ENCODE results near the gene GPR3.

GPR3 gene

DNA sequence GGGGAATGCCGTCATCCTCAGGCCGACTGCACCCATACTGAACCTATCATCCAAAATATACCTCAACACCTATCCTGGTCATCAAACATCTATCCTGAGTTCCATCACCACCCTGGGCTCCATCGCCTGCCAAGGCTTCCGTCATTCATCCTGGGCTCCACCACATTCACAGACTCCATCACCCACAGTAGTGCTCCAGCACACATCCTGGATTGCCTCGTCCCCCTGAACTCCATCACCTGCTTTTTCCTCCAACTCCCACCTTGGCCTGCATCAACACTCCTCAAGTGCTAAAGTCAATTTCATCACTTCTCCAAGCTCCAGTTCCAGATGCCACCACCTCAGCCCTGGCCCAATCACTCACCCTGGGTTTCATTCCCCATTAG lies 33.5 kb upstream of the GPR3 start:
- no peak for DNase-seq

DNA sequence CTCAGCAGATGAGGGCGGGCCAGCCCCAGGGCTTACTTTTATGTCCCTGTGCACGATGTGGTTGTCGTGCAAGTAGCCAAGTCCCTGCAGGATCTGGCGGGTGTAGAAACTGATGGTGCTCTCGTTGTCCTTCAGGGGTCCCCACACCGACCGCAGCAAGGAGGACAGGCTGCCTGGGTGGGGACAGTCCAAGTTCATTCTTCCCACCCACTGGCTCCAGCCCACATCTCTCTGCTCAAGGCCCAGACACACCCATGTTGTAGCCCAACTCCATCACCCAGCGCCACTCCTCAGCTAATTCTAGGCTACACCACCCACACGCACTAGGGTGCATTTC lies 32.6 kb upstream of the GPR3 start:
- DNase-seq = no peak

DNA sequence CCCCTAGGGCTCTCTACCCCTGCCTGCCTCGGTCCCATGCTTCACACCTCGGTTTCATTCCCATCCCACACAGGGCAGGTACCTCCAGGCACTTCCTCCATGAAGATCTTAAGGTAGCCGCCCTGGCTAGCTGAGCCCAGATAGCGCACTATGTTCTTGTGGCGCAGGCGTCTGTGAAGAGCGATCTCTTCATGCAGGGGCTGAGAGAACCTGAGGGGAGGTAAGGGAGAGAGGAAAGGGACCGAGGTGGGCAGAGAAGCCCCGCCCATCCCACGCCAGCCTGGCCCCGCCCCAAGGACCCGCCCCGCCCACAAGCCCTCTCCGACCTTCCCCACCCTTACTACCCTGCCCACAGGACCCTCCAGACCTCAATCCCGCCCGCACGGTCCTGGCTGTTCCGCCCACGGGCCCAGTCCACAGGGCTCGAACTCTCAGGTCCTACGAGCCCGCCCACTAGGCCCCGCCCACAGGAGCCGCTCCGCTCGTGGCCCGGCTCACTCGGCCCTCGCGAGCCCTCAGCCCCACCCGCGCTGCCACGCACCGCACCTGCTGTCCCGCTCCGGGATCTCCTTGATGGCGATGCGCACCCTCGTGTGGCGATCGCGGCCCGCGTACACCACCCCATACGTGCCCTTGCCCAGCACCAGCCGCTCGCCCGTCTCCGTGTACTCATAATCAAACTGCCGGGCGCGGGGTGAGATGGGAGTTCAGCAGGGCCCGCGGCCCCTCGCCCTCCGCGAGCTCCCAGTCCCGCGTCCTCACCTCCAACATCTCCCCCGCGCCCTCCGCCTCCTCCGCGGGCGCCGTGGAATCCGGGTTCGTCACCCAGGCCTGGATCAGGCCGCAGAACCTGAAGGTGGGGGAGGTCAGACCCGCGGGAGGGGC lies 32.0 kb upstream of the GPR3 start:
- DNase-seq = no peak

DNA sequence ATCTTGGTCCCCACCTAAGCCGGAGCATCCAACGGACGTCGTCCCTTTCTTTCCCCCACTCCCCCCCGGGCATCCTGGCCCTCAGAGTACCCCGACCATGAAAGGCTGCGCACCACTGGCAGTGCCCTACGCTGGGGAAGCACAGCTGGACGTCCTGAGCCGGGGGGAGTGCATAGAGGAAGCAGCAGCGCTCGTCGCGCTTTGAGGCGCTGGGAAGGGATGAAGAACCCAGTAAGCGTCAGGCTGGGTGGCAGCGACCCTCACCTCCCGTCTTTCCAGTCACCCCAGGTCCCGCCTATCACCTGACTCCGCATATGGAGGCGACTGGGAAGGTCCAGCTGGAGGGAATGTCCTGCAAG lies 31.4 kb upstream of the GPR3 start:
- no peak for DNase-seq

DNA sequence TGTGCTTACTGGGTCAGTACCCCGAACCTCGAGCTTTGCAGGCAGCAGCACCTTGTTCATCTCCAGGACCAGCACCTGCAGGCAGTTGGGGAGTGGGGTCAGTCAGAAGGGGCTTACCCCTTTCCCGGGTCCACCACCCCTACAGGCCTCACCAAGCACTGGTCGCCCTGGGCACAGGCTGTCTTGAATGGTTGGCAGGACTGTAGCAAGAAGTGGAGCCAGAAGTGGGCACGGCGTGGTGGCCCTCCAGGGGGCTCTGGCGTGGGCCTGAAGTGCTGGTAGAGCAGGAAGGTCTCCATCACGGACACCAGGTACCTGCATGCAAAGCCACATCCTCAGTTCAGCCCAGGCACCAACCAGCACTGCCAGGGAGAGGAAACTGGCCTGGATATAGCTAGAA lies 30.9 kb upstream of the GPR3 start:
- DNase-seq = no peak

DNA sequence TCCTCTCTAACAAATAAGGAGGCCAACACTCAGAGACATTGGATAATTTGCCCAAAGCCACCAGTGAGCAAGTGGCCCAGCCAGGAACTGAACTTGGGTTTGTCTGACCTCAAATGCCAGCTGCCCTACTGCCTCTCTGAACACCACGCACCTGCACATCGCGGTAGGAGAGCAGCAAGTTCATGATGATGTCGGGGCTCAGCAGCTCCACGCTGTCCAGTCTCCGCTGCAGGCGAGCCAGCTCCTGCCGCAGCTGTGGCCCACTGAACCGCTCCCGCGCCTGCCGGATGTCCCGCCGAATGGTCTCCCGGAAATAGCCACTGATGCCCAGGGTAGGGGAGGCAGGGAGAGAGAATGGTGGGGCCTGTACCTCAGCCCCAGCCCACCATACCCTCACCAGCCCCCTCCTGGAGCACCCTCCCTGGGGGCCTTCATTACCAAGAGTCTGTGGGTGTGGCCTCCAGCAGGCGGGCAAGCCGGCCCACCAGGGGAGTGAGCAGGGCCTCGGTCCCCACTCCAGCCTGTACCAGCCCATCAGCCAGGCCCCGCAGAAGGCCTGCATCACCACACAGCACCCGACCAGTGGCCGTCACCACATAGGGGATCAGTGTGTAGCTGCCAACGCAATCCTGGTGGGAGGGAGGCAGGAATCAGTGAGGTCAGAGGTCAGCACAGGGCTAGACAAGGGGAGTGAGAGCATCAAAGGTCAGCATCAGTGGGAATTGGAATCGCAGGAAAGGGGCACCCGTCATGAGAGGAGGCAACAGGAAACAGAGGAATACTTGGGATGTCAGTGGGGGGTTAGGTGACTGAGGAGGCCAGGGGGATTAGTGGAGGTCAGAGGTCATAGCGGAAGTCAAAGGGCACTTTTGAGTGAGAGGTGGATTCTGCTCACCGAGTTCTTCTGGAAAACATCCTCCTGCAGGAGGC lies 28.4 kb upstream of the GPR3 start:
- no peak for DNase-seq

DNA sequence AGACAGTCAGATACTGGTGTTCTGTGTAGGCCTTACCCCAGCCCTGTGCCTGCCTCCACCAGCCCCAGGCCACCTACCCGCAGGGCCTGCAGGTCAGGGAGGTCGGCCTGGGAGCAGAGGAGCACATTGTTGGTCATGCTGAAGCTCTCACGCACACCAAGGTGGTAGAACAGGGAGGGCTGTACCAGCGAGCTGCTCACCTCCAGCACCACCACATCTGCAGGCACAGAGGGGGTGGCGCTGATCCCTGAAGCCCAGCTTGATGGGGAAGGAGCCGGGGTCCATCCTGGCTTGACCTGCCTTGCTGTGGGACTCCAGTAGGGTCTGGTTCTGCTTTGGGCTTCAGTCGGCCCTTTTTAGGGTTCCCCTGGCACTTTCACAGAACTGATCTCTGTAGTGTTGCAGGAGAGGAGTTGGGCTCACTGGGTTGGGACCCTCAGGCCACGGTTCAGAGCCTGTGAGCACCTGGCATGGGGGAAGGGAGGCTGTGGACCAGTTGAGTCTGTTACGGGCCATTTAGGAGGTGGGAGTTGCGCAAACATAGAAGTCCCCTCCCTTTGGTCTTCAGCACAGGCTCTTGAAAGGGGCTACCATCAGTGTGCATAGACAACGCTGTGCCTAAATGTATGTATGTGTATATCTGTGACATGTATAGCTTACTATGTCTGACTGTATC lies 27.6 kb upstream of the GPR3 start:
- DNase-seq = no peak

DNA sequence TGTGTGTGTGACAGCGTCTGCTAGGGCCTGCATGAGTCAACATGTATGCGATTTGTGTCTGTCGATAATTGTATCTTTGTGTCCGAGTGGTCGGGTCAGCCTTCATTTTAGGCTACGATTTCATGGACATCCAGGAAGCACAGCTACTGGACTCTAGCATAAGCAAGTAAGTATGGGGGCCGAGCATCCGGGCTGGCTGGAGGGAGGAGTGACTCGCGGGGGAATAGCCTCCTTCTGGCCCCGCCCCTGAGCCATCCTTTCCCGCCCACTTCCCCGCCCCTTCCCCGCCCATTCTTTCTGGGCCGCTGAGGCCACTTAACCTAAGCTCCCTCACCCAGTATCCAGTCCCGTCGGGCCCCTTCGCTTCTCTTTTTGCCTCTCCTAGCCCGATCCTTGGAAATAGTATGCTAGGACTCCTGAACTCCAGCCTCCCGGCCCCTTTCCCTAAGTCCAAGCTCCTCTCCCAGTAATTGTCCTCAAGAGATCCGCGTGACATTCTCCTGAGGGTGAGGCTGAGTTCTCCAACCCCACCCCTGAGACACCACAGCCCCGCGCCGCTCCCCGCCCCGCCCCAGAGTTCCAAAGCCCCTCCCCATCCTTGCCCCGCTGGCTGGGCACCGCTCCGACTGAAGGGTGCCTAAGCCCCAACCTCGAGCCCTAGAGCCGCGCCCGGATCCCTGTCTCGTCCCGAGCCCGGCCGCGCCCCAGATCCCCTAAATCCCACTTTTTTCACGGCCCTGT lies 26.9 kb upstream of the GPR3 start:
- DNase-seq = peak; percentile 48

DNA sequence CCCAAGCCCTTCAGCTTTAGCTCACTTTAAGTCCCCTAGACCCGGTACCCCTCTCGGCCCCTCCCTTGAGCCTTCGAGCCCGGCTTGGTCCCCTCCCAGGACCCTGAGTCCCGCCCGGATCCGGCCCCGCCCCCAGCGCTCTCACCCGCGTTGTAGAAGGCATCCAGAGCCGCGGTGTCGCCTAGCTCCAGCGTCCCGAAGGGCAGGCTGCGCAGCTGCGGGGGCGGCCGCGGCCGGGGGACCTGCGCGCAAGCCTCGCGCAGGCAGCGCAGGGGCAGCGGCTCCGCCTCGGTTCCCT lies 26.4 kb upstream of the GPR3 start:
- DNase-seq = no peak

DNA sequence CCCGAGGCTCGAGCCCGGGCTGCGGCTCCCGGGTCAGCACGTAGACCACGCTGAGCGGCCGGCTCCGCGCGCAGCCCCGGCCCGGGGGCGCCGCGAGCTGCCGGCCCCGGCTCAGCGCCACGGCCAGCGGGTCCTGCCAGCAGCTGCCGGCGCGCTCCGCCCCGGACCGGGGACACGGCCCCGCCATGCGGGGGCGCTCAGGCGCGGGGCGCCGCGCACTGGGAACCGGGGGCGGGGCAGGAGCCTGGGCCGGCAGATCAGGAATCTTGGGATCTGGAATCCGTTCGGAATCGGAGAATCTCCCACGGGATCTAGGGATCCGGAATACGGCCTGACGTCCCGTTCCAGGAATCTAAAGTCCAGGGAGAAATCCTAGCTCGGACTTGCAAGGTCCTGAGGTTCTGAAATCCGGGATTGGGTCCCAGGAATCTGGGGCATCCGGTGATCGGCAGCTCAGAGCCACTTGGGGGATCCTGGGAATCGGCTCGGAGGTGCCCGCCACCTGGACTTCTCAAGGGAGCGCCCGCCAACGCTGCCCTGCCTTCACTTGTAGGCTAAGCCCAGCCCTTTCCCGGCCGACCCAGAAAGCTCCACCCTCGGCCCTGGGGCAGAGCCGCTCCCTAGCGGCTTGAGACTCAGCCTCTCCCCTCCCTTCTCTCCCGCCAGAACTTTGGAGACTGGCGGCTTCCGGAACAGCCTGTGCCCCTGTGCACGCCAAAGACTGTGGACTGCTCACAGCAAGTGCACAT lies 25.8 kb upstream of the GPR3 start, which contains the start of gene MAP3K6:
TSS of gene MAP3K6 (minus strand) at position 551 of the 749 bp plus-strand sequence. CDS start at position 187, 364 bp downstream.
- DNase-seq = peak; percentile 36

DNA sequence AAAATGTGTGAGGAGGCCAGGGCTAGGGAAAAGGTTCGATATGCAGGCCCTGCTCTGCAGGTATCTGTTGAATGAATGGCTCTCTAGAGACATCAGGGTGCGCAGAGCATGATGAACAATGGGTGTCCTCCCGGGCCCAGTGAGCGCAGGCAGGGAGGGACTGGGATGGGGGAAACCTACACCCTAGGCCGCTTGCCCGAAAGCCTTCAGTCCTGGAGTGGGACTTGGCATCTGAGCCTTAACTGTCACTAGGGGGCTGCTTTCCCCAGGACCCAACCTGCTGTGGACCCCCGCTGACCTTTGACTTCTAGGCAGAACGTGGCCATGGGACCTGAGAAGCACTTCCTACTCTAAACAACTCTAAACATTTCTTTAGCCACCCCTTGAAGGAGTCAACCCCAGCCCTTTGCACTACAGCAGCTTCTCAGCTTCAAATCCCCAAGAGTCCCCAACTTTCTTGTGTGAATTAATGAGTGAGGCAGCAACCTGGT lies 25.2 kb upstream of the GPR3 start:
- DNase-seq = no peak

DNA sequence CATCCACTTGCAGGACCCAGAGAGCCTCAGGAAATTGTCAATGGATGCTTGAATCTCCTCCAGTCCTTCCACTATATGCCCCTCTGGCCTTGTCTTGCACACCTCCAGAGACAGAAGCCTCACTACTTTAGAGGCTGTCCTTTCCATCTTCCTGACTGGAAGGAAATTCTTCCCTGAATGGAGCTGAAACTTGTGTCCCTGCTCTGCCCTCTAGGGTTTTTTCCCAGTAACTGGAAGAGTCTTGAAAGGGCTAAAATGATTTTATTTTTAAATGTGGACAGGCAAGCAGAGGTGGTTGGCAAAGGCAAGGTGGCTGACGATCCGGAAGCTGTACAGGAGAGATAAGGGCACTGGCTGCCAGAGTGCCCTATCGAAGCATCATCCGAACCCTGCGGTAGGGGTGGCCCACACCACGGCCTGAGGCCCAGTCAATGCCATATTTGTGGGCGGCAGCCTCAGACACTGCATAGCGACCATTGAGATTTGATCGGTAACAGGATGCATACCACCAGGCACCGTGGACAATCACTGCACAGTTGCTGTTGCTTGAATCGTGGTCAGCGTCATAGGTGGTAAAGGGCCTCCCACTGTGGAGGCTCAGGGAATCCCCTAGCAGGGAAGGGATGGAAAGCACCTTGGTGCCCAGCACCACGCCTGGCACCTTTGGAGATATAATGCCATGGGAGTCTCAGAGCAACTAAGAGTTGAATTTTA lies 23.4 kb upstream of the GPR3 start:
- DNase-seq = no peak

DNA sequence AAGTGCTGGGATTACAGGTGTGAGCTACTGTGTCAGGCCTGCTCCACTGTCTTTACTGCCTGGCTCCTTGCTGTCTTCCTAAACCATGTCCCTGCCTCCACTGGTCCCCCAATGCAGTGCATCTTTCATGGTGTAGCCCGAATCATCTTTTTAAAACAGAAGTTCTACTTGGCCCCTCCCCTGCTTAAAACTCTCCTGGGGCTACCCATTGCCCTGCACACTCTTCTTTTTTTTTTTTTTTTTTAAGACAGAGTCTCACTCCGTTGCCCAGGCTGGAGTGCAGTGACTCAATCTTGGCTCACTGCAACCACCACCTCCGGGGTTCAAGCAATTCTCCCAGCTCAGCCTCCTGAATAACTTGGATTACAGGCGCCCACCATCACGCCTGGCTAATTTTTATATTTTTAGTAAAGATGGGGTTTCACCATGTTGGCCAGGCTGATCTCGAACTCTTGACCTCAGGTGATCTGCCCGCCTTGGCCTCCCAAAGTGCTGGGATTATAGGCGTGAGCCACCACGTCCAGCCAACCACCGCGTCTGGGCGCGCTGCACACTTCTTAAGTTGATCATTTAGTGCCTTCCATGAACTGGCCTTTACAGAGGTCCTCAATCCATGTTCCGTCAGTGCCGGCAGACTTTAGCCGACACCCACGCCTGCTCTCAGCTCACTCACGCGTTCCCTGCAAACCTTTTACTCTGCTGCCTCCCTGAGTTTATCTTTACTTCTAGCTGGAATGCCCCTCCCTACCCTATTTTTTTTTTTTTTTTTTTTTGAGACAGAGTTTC lies 20.2 kb upstream of the GPR3 start:
- DNase-seq = no peak

DNA sequence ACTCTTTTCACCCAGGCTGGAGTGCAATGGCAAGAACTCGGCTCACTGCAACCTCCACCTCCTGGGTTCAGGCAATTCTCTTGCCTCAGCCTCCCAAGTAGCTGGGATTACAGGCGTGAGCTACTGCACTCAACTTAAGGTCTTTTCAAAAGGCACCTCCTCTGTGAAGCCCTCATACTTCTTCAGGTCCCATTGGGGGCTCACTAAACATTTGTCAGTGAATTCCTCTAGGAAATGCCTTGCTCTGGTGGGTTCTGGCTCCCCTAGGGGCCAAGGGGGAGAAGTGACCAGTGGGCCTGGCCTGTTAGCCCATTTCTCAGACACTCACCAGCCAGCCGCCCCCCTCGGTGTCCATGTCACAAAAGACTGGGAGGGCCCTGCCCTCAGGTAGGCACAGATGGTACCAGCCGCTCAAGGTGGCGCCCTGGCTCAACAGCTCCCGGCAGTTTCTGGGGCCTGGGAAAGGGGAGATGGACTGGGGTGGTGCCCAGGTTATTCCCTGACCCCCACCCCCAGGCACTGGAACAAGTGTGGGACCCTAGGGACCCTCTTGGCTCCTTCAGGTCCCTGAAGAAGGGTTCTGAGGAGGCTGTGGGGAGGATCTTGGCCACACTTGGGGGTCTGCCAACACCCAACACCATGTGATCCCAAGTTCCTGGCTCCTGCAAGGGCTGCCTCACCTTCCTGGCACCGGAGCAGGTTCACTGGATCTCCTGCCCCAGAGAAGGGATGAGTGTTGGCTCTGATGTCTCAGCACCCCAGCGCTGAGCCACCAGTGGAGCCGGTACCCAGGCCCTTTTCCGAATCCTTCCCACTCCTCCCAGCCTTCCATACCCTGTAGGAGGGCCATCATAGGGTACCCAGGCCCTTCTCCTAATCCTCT lies 19.4 kb upstream of the GPR3 start:
- DNase-seq = no peak

DNA sequence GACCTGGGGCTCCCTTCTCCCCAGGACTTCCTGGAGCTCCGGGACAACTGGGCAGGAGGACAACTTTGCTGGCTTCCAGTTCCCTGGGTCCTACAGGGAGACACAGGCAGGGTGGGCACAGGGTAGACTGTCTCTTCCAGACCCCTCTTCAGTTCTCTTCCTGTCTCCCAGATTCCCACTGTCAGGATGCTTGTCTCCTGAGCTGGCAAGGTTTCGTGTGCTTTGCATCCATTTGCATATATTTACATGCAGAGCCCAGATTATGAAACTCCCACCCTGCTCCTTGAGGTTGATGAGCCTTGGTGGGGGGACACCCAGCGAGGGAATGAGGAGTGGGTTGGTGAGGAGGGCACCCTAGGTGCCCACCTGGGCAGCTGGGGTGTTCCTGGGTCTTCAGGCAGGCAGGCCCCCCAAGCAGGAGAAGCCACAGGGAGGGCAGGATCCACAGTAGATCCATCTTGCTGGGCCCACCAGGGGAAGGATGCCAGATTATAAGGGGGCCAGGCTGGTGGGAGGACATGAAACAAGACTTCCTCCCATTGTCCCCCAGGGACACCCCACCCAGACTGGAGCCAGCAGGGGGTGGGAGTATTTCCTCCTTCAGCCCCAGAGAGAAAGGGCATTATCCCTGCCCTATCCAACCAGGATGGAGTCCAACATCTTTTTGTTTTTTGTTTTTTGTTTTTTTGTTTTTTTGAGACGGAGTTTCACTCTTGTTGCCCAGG lies 17.9 kb upstream of the GPR3 start, which contains the start of gene FCN3:
TSS of gene FCN3 (minus strand) at position 463 of the 725 bp plus-strand sequence. CDS start at position 457, 6 bp downstream.
- peak; percentile 64 for DNase-seq

DNA sequence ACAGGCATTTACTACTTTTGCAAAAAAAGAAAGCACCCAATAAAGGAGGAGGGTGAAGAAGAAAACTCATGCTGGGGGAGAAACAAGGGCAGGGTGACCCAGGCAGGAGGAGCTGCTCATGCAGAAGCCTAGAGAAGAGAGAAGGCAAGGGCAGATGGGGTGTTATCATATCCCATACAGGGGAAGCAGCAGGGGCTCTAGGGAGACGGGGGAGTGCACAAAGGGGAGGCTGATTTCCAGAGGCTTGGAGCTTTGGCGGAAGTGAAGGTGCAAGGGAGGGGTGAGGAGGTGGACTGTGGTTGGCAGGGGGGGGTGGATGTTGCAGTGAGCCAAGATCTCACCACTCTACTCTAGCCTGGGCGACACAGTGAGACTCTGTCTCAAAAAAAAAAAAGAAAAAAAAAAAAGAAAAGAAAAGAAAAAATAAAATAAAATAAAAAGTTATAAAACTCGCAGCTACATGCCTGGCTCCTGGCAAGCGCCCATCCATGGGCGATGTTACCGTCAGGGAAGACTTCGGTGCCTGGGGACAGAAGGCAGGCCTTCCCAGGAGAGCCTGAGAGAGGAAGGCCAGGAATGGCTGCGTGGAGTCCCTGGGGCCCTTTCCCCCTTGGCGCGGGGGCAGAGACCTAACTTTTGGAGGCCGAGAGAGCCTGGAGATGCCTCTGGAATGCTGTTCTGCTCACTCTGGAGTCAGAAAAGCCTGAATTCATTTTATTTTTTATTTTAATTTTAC lies 14.5 kb upstream of the GPR3 start:
- no peak for DNase-seq

DNA sequence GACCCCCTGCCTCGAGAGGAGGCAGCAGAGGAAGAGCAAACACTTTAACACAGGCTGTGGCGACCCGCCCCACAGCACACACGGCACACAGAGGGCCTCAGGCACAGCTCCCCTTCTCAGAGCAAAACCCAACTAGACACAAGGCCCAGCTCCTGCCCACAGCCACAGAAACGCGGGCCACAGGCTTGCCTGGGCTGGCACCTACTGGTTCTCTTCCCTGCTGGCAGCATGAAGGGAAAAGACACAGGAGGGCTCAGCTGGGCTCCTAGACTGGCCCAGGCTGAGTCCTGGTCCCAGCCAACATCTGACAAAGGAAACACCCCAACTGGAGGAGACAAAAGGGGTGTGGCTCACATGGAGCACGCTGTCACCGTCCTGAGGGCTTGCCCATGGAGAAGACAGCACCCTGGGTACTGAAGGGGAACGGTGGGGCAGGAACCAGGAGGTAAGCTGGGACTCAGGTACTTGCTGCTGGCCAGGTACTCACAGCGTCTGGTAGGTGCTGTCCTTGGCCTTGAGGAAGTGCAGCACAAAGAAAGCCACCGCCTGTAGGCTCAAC lies 12.8 kb upstream of the GPR3 start:
- no peak for DNase-seq

DNA sequence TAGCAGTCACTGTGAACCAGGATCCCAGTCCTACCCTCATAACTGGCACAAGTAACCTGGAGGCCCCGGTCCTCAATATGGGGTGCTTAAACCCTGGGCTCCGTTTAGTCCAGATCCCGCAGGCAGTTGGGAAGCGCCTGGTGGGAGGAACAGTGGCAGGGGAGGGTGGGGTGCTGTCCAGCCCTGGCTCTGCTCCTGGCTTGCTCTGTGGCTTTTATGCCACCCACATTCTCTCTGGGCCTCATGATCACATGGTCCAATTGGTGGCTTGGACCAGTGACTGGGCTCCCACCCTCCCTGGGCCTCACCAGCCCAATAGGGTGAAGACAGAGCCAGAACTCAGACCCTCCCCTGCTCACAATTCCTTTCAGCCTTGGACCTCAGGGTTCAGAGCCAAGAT lies 12.2 kb upstream of the GPR3 start:
- no peak for DNase-seq
